HG02885 (cell line): Measurements from ENCODE around the gene RPP25L.

ENCODE experiments used
- ATAC-seq: cut with Tn5 transposase; IDR thresholded peaks from one replicate; pipeline ENCODE4 v1.9.1; 2021; ENCODE audit warnings: mild to moderate bottlenecking; ENCODE audit not compliant: unreplicated experiment, poor library complexity

The RPP25L gene

DNA sequence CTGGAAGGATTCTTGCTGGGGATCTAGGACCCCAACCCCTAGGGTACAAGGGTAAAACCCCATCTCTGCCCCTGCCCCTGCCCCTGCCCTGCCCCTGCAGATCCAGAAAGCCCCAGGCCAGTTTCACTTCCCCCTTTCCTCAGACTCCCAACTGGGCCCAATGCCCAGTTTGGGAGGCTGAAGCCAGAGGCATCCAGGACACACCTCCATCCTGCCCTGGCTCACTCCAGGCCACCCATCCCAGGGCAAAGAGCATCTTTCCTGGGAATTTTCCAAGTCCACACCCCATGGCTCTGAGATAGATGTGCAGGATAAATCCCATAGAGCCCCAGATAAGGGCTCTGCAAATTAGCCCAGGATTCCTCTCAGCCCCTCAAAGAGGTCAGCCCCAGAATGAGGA, 39.8 kb downstream of the RPP25L start:
- no peak for ATAC-seq

DNA sequence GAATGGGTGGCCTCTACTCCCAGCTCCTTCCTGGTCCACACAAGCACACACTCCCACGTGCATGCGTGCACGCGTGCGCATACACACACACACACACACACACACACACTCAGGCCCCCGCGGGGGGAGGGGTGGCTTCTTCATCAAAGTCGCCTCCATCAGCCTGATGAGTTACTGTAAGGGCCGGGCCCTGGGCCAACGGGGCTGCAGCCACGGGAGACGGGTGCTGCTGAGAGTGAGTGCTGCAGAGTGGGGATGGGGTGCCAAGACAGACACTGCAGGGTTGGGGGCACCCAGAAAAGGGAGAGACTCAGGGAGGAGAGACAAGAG, 40.5 kb downstream of the RPP25L start:
- no peak for ATAC-seq

DNA sequence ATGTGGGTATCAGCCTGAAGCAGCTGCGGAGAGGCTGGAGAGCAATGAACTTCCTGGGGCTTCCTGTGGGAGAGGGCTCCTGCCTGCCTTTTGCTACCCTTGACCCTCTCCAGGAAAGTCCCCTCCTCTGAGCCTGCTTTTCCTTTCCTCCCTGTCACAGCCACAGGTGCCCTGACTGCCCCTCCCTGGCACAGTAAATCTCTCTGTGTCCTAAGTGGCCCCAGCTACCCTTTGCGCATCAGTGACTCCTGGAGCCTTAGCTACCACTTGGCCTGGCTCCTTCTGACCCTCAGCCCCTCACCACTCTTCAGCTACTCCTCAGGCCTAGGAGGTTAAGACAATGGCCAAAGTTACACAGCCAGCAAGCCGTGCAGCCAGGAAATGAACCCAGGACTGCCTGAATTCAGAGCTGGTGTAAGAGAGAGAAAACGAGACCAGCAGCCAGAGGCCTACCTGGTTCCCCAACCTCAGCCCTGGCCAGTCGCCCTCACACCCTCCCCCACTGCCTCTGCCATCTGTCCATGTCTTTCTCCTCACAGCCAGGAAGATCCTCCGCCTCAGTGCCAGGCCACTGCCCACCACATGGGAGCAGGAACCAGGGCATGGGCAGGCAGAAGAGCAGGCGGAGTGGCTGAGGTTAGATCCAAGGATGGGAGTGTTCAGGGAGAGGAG, 41.0 kb downstream of the RPP25L start:
- no peak for ATAC-seq

DNA sequence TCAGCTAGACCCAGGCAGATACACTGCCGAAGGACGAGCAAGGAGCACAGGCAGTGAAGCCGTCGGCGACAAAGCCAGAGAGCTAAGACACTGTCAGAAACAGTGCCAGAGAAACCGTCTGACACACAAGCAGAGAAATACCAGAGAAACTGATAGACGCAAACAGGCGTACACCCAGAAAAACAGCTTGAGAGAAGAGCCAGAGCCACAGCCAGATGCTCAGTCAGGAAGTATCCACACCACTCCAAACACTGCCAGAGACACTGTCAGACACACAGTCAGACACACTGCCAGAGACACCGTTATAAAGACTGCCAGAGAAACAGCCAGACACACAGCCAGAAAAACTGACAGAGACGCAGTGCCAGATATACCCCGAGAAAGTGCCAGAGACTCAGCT, 41.5 kb downstream of the RPP25L start:
- ATAC-seq, result no peak

DNA sequence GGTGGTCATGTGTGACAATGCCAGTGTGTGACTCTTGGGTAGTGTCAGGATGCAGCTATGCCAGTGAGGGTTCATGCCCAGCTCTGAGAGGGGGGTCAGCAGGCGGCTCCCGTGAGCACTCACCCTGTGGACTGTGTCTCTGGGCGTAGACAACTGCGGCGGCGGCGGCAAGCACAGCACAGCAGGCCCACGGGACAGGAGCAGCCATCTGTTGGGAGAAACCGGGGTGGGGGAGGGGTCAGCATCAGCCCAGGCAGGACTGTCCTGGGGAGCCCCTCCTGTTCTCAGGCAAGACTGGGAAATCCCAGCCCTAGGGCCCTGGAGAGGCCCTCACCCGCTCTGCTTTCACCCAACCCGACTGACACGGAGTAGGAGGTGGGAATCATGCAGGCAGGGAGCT, 43.1 kb downstream of the RPP25L start:
- no peak for ATAC-seq

DNA sequence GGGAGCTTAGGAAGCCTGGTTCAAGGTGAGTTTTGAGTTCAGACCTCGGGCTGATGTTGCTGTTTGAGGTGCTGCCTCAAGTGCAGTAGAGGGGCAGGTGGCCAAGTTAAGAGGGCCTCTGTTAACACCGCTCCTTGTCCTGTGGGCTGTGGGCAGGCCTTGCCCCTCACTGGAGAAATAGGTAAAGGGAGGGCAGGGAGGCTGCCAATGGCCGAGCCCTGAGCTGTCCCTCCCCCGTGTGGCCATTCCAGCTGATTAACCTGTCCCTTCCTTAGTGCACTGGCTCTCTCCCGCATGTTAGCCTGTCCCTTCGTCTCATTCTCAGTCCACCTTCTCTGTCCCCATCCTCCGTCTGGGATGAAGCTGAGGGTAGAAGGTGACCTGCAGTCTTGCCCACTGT, 43.8 kb downstream of the RPP25L start:
- ATAC-seq, result no peak

DNA sequence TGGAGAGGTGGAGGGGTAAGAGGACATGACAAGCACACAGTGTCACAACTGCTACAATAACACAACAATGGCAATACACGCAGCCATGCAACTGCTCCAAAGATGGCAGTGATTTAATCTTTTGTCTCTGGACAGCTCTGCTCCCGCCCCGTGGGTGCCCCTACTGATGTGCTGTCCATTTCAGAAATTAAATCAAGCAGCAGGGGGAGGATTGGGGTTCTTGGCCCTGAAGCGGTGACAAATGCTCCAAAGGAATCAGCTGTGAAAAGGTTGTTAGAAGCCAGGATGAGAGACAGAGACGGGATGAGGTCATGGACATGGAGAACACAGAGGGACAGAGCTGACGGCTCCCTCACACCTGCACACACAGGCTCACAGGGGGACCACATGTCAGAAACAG, 44.9 kb downstream of the RPP25L start:
- ATAC-seq, result no peak

DNA sequence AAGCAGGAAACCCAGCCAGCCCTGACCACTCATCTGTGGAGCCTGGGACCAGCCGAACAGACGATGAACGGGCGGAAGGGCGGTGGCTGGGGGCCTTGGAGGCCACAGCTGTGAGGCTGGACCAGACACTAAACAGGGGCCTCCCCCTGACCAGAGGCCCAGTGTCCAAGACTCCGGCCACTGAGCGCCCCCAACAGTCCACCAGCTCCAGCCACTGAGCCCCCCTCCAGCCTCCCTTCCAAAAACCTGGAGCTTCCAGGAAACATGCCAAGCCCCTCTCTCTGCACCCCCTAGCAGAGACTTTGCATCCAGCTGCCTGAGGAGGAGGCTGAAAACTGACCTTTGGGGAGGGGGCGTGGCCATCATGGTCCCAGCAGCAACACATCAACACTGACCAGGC, 45.6 kb downstream of the RPP25L start:
- no peak for ATAC-seq

DNA sequence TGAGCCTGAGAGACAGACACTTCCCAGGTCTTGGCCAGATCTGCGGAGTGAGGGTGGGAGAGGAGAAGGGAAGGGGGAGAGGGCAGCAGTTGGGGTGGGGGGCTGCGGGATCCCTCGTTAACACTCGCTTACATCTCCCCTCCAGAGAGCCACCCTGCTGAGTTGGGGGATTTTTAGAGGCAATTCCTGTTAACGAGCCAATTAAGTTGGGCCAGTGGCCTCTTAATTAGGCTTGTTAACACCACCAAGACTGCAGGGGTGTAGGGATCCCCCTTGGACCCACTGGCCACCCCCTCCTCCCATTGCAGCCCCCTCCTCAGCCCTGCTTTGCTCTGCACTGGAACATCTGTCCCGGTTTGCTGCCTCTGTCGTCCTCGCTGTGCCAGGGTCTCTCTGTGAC, 46.0 kb downstream of the RPP25L start:
- no peak for ATAC-seq

DNA sequence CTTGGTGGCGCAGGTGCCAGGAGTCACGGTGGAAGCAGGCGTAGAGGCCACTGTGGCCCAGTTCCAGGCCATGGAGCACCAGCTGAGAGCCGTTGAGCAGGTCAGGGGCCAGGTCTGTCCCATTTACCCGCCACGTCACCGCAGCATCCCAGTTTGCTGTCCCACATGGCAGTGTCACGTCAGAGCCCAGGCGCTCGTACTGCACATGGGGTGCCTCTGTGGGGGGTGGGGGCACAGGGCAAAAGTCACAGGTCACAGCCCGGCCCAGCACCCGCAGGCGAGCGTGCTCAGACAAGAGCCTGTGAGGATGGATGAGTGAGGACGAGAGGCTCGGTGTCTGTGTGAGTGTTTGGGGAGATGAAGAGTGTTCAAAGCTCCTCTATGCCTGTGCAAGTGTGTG, 47.3 kb downstream of the RPP25L start:
- no peak for ATAC-seq

DNA sequence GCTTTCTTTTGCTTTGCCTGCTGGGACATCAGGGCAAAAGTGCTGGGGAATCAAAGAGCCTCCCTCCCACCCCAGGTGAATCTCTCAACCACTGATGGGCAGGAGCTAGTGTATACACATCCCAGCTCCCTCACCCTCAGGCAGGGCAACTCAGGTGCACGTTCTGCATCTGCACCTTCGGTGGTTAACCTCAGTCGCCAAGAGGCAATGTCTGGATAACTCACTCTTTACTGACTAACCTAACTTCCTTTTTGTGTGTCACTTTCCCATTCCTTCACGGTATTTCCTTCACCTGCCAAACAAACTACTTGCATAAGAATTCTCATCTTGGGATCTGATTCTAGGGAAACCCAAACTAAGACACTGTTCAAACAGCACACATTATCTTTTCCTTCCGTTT, 48.6 kb downstream of the RPP25L start:
- no peak for ATAC-seq

DNA sequence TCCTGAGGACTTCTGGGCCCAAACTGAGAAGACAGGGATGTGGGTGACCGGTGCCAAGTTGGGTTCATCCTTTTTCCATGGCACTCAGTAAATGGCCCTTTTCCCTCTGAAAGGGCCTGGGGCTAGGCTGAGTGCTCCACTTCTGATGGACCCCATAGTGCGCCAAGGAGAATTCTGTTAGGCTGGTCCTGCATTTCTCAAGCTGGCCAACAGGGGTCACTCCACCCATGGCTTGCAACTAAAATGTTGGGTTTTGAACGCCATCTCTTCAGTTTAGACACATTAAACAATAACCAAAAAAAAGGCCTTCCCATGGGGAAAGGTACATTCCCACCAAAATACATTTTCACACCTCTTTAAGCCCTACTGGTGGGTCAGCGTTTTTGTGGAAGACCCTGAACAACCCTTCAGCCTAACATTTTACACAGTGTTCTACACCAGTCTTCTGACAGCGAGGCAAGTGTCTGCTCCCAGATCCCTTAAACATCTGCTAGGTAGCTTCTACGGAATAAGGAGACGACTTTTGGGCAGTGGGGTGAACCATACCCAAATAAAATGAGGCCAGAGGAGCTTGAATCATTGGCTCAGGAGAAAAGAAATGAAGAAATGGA, 49.7 kb downstream of the RPP25L start:
- no peak for ATAC-seq

DNA sequence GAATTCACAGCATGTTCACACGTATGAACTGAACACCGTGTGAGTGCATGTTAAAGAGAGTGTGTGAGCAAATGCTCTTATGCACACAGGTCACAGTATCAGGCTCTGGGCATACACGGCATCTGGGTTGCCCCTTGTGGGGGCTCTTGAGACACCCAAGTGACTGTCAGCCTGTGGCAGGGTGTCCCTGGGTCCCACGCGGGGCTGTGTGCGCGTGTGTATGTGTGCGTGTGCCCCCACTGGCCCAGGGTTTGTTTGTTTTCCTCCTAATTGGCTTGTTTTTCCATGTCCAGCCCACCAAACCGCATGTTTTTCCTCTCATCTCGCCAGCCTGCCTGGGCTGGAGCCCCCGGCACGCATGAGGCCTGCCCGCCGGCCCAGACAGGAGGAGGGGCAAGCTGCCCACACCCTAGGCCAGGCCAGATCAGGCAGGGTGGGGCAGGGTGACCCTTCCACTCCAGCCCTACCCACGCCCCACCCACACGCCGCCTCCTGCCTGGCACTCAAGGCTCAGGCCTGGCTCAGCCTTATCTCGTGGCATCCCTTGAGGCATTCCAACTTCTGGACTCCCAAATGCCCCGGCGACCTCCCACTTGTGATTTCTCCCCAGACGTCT, 51.2 kb downstream of the RPP25L start:
- no peak for ATAC-seq
